Measurements from ENCODE around the gene EBPL. TPM values are rescaled to one million over a fixed set of nuclear protein-coding genes. Genes with fewer than 3 reads are reported as not detected.

EBPL gene
- total and polyA plus RNA-seq, 9 of the 15 experiments (the other 6 are each of a cell fraction or from before 2014, with no cell fraction given) = 5.2 to 68.3 (median 43.0) TPM

DNA sequence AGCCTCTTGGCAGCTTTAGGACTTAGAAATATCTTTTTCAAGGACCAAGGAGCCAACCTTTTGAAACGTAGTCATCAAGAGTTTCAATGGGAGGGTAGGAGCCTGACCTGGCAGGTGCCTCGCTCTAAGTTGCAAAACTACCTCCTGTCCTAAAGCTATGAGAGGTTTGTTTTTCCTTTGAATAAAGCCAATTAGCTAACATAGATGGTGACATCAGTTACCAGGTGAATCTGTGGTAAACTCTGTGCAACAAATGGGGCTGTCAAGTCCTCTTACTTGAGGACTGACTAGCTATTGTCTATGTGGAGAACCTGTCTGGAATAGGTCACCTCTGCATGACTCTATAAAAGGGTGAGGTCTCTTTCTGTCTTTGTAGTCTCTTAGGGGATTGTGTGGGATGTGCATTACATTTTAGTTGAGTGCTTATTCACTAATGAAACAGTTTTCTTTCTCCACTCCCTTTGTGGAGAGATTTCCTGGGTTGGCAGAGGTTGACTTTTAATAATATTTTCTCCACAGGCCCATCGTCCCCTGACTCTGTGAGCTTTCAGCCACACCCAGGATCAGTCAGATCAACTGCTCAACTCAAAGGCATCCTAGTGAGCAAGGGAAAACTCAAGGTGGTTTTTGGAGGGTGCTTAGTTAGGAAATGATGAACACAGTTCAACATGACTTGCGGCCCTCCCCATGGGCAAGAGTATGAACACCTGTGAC is 53.1 kb downstream of the EBPL start:
- DNase-seq (ENCODE audit: extremely low read depth in 1 of 4, low spot score in 3 of 4) (no peak), ATAC-seq (no peak), FAIRE-seq (no peak)
- intact Hi-C loops (cut with micrococcal nuclease) = no loop called here
- Histone ChIP-seq H3K4me3 (no peak overlapping the region), H3K36me3 (ENCODE audit: control insufficient read depth, insufficient read depth, low read length) (no peaks in the 10 kb centered on the region), H3K27me3 (ENCODE audit: control insufficient read depth in 2 of 2, insufficient read depth in 2 of 2, low read length in 2 of 2) (no peaks in the 10 kb centered on the region), H4K20me1 (replicated peaks; ENCODE audit: control insufficient read depth, insufficient read depth, low read length) (no peaks in the 10 kb centered on the region), H3K9ac (ENCODE audit: insufficient read depth in 1 of 2, low read depth in 2 of 2, low read length in 2 of 2) (no peak overlapping the region), H3K9me1 (ENCODE audit: control insufficient read depth, insufficient read depth, low read length) (no peaks in the 10 kb centered on the region), H2AFZ (ENCODE audit: low read depth, low read length) (no peak overlapping the region), H3K4me2 (ENCODE audit: insufficient read depth, low read length) (no peak overlapping the region), H3K79me2 (ENCODE audit: control insufficient read depth, insufficient read depth, low read length) (no peaks in the 10 kb centered on the region), H3K27ac (ENCODE audit: extremely low read depth, low read depth, low read length) (no peak overlapping the region), H3K4me1 (replicated peaks in 1 of 2; ENCODE audit: control insufficient read depth in 2 of 2, insufficient read depth in 2 of 2, low read length in 2 of 2) (peaks cover 9 to 20% of the 10 kb centered on the region in 2 experiments; a peak in 3 of 5 replicates), H3K9me3 (replicated peaks; ENCODE audit: control insufficient read depth, insufficient read depth, low read depth, low read length) (no peaks in the 10 kb centered on the region)
- ChIA-PET POLR2A (interaction anchor here (0.5 kb wide), 1 partner anchor 298 kb away, joined by 4 read pairs; no protein-coding TSS in a partner anchor), CTCF (ENCODE audit: low intra/inter-chr PET ratio) (no interaction called here)
- in situ Hi-C loops (cut with MboI) = no loop called here
- BruUV-seq (replicated peaks) = no TSS peak
- no peak for TF ChIP-seq GATAD2B (IDR thresholded peaks at IDR 0.05; ENCODE audit: borderline replicate concordance)
- WGBS (ENCODE audit: insufficient coverage, low coverage, missing lambda C conversion rate) = 75% methylated on average over 3 of the region's 4 CpGs

- Histone ChIP-seq H3K4me1 (replicated peaks in 1 of 2; ENCODE audit: control insufficient read depth in 2 of 2, insufficient read depth in 2 of 2, low read length in 2 of 2) (peaks cover 9 to 15% of the 10 kb centered on the region in 2 experiments; a peak in 3 of 5 replicates), H3K9me1 (ENCODE audit: control insufficient read depth, insufficient read depth, low read length) (no peaks in the 10 kb centered on the region), H3K9ac (ENCODE audit: insufficient read depth in 1 of 2, low read depth in 2 of 2, low read length in 2 of 2) (no peak overlapping the region), H3K36me3 (ENCODE audit: control insufficient read depth, insufficient read depth, low read length) (no peaks in the 10 kb centered on the region), H3K9me3 (replicated peaks; ENCODE audit: control insufficient read depth, insufficient read depth, low read depth, low read length) (no peaks in the 10 kb centered on the region), H3K4me2 (ENCODE audit: insufficient read depth, low read length) (no peak overlapping the region), H2AFZ (ENCODE audit: low read depth, low read length) (peak overlapping the region; percentile 88), H4K20me1 (replicated peaks; ENCODE audit: control insufficient read depth, insufficient read depth, low read length) (no peaks in the 10 kb centered on the region), H3K27ac (ENCODE audit: extremely low read depth, low read depth, low read length) (no peak overlapping the region), H3K27me3 (ENCODE audit: control insufficient read depth in 2 of 2, insufficient read depth in 2 of 2, low read length in 2 of 2) (no peaks in the 10 kb centered on the region), H3K4me3 (no peak overlapping the region), H3K79me2 (ENCODE audit: control insufficient read depth, insufficient read depth, low read length) (no peaks in the 10 kb centered on the region)
- BruUV-seq (replicated peaks) = no TSS peak
- ATAC-seq = peak; percentile 59; the same call in 2 of the 3 replicates
- CTCF ChIA-PET (ENCODE audit: low intra/inter-chr PET ratio) = no interaction called here
- intact Hi-C loops (cut with micrococcal nuclease) (no loop called here), in situ Hi-C loops (cut with MboI) (no loop called here)
- FAIRE-seq = peak; percentile 26
- DNase-seq (ENCODE audit: extremely low read depth in 1 of 4, low spot score in 3 of 4) = peak in 1 of 4 experiments; percentile 28
- POLR2A ChIA-PET = no interaction called here
- 19% methylated on average over 5 of the region's 5 CpGs for WGBS (ENCODE audit: insufficient coverage, low coverage, missing lambda C conversion rate)
- TF ChIP-seq, protein P1, sequence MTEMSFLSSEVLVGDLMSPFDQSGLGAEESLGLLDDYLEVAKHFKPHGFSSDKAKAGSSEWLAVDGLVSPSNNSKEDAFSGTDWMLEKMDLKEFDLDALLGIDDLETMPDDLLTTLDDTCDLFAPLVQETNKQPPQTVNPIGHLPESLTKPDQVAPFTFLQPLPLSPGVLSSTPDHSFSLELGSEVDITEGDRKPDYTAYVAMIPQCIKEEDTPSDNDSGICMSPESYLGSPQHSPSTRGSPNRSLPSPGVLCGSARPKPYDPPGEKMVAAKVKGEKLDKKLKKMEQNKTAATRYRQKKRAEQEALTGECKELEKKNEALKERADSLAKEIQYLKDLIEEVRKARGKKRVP (CRISPR knock-in tag; IDR thresholded peaks at IDR 0.05) = no peak
- peak in 1 of 3 experiments; percentile 73 for TF ChIP-seq YY1 (IDR thresholded peaks at IDR 0.05; ENCODE audit: borderline replicate concordance in 1 of 3, control insufficient read depth in 1 of 3, extremely low read depth in 1 of 3, insufficient read depth in 3 of 3, insufficient read length in 1 of 3, insufficient replicate concordance in 2 of 3, low read depth in 1 of 3, low read length in 2 of 3)
- TF ChIP-seq NCOA1 (IDR thresholded peaks at IDR 0.05; ENCODE audit: low read depth) = no peak
- no peak for TF ChIP-seq ATF6 (CRISPR knock-in tag; IDR thresholded peaks at IDR 0.05)
- 0 out of 6 replicates have a peak, but pooled peaks of 1 of the 3 experiments have one; percentile 25 for TF ChIP-seq ZBTB11 (CRISPR knock-in tag; IDR thresholded peaks at IDR 0.05)
Measured at GRCh38 chr13:49636705-49637104, 54.6 kb downstream of the EBPL start.
